Hepatocyte (in vitro differentiated cells): ENCODE results near the gene ALX4.

Experiments
- EZH2 ChIP-seq: fragments of 200-600 bp; sonication (generic); IDR thresholded peaks from 2 replicates; pipeline ENCODE4 v1.6.1; 2016; ENCODE audit warnings: antibody characterized with exemption, mild to moderate bottlenecking, borderline replicate concordance
- TF ChIP-seq, protein P1 (sequence below): fragments of 200-600 bp; sonication (generic); IDR thresholded peaks from 2 replicates; pipeline ENCODE4 v1.5.1; 2016; ENCODE audit warnings: antibody characterized with exemption, mild to moderate bottlenecking; ENCODE audit not compliant: poor library complexity

DNA sequence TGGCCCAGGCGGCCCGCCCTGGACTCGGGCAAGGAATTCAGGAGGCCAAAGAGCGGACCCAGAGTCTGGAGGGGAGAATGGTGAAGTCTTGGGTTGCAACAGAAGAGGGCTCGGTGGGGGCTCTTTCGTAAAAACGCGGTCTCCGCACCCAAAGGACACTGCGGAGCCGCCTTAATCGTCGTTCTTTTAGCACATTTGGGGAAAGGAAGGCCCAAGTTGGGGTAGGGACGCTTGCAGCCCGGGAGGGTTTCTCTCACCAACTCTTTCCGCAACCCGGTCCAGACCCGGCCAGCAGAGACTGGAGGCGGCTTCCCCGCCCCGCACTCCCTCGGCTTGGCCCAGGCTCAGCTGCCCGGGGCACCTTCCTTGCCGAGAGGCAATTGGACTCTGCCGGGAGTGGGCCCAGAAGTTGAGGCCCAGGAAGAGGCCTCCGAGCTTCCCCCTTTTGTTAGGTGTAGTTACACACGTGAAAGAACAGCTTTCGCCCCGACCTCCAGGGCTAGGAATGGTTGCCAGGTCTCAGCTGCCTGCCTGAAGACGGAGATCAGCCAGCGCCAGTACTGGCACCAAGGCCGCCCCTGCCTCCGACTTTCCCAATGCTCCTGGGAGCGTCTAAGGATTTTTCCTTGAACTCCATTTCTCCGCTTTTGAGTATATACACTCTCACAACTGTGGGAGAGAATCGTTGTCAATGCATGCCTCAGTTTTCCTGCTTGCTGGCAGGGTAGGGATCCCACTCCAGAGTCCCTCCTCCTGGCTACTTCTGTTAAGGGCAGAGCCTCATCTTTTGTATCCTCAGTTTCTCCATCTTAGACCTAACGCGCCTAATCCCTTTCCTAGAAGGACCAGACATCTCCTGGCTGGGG is 3.7 kb downstream of the ALX4 start:
- peak; percentile 66 for TF ChIP-seq EZH2
- TF ChIP-seq, protein P1, sequence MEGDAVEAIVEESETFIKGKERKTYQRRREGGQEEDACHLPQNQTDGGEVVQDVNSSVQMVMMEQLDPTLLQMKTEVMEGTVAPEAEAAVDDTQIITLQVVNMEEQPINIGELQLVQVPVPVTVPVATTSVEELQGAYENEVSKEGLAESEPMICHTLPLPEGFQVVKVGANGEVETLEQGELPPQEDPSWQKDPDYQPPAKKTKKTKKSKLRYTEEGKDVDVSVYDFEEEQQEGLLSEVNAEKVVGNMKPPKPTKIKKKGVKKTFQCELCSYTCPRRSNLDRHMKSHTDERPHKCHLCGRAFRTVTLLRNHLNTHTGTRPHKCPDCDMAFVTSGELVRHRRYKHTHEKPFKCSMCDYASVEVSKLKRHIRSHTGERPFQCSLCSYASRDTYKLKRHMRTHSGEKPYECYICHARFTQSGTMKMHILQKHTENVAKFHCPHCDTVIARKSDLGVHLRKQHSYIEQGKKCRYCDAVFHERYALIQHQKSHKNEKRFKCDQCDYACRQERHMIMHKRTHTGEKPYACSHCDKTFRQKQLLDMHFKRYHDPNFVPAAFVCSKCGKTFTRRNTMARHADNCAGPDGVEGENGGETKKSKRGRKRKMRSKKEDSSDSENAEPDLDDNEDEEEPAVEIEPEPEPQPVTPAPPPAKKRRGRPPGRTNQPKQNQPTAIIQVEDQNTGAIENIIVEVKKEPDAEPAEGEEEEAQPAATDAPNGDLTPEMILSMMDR: no peak
